ENCODE data around the gene ATP2A1.

The ATP2A1 gene

DNA sequence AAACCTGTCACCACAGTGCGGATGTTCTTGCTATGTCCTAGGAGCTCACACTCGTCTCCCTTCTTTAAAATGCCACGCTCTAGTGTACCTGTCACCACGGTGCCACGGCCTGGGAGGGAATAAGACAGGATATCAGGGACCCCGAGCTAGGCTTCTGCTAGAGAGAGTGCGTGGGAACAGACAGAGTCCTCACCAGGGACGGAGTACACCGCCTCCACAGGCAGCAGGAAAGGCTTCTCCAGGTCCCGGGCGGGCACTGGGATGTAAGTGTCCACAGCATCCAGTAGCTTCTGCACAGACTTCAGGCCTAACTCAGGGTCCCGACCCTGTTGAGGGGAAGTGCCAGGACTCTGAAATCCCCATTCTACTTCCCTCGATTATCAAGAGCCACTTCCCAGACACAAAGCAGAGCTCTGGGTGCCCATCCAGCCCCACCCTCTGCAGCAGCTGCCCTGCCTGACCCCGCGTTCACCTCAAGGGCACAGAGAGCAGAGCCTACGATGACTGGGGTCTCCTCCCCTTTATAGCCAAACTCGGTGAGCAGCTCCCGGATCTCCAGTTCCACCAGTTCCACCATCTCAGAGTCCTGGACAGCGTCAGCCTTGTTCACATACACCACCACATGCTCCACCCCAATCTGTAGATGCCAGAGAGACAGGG is 33.9 kb upstream of the ATP2A1 start (continued):
- TF ChIP-seq, protein P1, sequence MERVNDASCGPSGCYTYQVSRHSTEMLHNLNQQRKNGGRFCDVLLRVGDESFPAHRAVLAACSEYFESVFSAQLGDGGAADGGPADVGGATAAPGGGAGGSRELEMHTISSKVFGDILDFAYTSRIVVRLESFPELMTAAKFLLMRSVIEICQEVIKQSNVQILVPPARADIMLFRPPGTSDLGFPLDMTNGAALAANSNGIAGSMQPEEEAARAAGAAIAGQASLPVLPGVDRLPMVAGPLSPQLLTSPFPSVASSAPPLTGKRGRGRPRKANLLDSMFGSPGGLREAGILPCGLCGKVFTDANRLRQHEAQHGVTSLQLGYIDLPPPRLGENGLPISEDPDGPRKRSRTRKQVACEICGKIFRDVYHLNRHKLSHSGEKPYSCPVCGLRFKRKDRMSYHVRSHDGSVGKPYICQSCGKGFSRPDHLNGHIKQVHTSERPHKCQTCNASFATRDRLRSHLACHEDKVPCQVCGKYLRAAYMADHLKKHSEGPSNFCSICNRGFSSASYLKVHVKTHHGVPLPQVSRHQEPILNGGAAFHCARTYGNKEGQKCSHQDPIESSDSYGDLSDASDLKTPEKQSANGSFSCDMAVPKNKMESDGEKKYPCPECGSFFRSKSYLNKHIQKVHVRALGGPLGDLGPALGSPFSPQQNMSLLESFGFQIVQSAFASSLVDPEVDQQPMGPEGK (tag by site-specific recombination; IDR thresholded peaks at IDR 0.05), result no peak
- no peak for TF ChIP-seq IKZF3 (tag by site-specific recombination; IDR thresholded peaks at IDR 0.05)
- TF ChIP-seq ZNF16 (tag by site-specific recombination; IDR thresholded peaks at IDR 0.05; ENCODE audit: low read depth), result no peak
- TF ChIP-seq ZBTB7A (tag by site-specific recombination; IDR thresholded peaks at IDR 0.05; ENCODE audit: low read depth), result no peak
- TF ChIP-seq, protein P2, sequence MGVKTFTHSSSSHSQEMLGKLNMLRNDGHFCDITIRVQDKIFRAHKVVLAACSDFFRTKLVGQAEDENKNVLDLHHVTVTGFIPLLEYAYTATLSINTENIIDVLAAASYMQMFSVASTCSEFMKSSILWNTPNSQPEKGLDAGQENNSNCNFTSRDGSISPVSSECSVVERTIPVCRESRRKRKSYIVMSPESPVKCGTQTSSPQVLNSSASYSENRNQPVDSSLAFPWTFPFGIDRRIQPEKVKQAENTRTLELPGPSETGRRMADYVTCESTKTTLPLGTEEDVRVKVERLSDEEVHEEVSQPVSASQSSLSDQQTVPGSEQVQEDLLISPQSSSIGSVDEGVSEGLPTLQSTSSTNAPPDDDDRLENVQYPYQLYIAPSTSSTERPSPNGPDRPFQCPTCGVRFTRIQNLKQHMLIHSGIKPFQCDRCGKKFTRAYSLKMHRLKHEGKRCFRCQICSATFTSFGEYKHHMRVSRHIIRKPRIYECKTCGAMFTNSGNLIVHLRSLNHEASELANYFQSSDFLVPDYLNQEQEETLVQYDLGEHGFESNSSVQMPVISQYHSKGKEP (tag by site-specific recombination; IDR thresholded peaks at IDR 0.05), result no peak
- no peak for TF ChIP-seq RBAK (tag by site-specific recombination; IDR thresholded peaks at IDR 0.05)
- no peak for TF ChIP-seq ZNF768 (tag by site-specific recombination; IDR thresholded peaks at IDR 0.05)
- no peak for TF ChIP-seq ZNF138 (tag by site-specific recombination; IDR thresholded peaks at IDR 0.05; ENCODE audit: borderline replicate concordance)
- TF ChIP-seq, protein P3, sequence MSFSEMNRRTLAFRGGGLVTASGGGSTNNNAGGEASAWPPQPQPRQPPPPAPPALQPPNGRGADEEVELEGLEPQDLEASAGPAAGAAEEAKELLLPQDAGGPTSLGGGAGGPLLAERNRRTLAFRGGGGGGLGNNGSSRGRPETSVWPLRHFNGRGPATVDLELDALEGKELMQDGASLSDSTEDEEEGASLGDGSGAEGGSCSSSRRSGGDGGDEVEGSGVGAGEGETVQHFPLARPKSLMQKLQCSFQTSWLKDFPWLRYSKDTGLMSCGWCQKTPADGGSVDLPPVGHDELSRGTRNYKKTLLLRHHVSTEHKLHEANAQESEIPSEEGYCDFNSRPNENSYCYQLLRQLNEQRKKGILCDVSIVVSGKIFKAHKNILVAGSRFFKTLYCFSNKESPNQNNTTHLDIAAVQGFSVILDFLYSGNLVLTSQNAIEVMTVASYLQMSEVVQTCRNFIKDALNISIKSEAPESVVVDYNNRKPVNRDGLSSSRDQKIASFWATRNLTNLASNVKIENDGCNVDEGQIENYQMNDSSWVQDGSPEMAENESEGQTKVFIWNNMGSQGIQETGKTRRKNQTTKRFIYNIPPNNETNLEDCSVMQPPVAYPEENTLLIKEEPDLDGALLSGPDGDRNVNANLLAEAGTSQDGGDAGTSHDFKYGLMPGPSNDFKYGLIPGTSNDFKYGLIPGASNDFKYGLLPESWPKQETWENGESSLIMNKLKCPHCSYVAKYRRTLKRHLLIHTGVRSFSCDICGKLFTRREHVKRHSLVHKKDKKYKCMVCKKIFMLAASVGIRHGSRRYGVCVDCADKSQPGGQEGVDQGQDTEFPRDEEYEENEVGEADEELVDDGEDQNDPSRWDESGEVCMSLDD (tag by site-specific recombination; IDR thresholded peaks at IDR 0.05), result no peak
- TF ChIP-seq ZNF132 (tag by site-specific recombination; IDR thresholded peaks at IDR 0.05; ENCODE audit: borderline replicate concordance), result no peak
- TF ChIP-seq ZNF214 (tag by site-specific recombination; IDR thresholded peaks at IDR 0.05; ENCODE audit: borderline replicate concordance), result no peak

DNA sequence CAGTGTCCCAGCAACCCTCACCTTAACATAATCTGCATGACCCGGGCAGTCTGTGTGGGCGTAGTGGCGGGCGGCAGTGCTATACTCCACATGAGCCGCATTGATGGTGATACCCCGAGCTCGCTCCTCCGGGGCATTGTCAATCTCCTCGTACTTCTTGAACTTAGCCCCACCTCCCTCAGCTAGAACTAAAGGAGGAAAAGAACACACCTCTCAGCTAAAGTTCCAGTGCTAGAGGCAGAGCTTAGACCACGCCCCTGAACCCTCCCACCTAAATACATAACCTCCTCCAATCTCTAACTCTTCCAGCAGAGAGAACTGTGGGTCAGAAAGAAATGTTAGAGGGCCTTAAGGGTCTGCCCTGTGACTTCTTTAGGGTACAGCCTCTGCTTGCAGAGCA is 33.0 kb upstream of the ATP2A1 start:
- no peaks in the 10 kb centered on the region for H3K9me3 ChIP-seq (ENCODE audit: control insufficient read depth, insufficient read depth, low read depth, low read length)
- peak overlapping the region; percentile 95 for H3K4me3 ChIP-seq (ENCODE audit: low read depth, low read length)
- peak overlapping the region; percentile 65; the same call in 1 of the 2 replicates for H3K27ac ChIP-seq (ENCODE audit: extremely low read depth, low read depth, low read length)
- ChIA-PET CTCF (interaction anchor here (1.1 to 1.6 kb wide), 3 partner anchors 10 to 100 kb away, joined by 5 to 12 read pairs (median 6); no protein-coding TSS in a partner anchor), POLR2A (interaction anchor here (0.5 to 4.7 kb wide), 12 partner anchors 9 to 754 kb away, joined by 3 to 72 read pairs (median 6); partner anchors contain the start of genes ATP2A1, ATXN2L, NFATC2IP and SH2B1)
- TF ChIP-seq KLF10 (tag by site-specific recombination; IDR thresholded peaks at IDR 0.05) (peak; percentile 21; the same call in 1 of the 2 replicates), SP2 (tag by site-specific recombination; IDR thresholded peaks at IDR 0.05) (peak; percentile 81), KLF9 (tag by site-specific recombination; IDR thresholded peaks at IDR 0.05; ENCODE audit: low read depth) (0 out of 2 replicates have a peak, but pooled peaks have one; percentile 40), YY1 (tag by site-specific recombination; IDR thresholded peaks at IDR 0.05) (no peak), ZNF121 (tag by site-specific recombination; IDR thresholded peaks at IDR 0.05) (no peak), EGR2 (tag by site-specific recombination; IDR thresholded peaks at IDR 0.05; ENCODE audit: low read depth) (peak; percentile 51; the same call in 1 of the 2 replicates), ZBTB7A (tag by site-specific recombination; IDR thresholded peaks at IDR 0.05; ENCODE audit: low read depth) (no peak), ZBTB17 (tag by site-specific recombination; IDR thresholded peaks at IDR 0.05) (no peak), SP3 (tag by site-specific recombination; IDR thresholded peaks at IDR 0.05) (peak; percentile 68), ZFHX2 (tag by site-specific recombination; conservative IDR thresholded peaks at IDR 0.05) (peak; percentile 40)
- TF ChIP-seq, protein P4, sequence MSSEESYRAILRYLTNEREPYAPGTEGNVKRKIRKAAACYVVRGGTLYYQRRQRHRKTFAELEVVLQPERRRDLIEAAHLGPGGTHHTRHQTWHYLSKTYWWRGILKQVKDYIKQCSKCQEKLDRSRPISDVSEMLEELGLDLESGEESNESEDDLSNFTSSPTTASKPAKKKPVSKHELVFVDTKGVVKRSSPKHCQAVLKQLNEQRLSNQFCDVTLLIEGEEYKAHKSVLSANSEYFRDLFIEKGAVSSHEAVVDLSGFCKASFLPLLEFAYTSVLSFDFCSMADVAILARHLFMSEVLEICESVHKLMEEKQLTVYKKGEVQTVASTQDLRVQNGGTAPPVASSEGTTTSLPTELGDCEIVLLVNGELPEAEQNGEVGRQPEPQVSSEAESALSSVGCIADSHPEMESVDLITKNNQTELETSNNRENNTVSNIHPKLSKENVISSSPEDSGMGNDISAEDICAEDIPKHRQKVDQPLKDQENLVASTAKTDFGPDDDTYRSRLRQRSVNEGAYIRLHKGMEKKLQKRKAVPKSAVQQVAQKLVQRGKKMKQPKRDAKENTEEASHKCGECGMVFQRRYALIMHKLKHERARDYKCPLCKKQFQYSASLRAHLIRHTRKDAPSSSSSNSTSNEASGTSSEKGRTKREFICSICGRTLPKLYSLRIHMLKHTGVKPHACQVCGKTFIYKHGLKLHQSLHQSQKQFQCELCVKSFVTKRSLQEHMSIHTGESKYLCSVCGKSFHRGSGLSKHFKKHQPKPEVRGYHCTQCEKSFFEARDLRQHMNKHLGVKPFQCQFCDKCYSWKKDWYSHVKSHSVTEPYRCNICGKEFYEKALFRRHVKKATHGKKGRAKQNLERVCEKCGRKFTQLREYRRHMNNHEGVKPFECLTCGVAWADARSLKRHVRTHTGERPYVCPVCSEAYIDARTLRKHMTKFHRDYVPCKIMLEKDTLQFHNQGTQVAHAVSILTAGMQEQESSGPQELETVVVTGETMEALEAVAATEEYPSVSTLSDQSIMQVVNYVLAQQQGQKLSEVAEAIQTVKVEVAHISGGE (tag by site-specific recombination; conservative IDR thresholded peaks at IDR 0.05; ENCODE audit: low read depth), result no peak
- TF ChIP-seq, protein P5, sequence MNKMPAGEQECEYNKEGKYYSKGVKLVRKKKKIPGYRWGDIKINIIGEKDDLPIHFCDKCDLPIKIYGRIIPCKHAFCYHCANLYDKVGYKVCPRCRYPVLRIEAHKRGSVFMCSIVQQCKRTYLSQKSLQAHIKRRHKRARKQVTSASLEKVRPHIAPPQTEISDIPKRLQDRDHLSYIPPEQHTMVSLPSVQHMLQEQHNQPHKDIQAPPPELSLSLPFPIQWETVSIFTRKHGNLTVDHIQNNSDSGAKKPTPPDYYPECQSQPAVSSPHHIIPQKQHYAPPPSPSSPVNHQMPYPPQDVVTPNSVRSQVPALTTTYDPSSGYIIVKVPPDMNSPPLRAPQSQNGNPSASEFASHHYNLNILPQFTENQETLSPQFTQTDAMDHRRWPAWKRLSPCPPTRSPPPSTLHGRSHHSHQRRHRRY (tag by site-specific recombination; IDR thresholded peaks at IDR 0.05), result no peak
- TF ChIP-seq, protein P1 (tag by site-specific recombination; IDR thresholded peaks at IDR 0.05), result no peak
- H3K4me1 ChIP-seq (ENCODE audit: control insufficient read depth, insufficient read depth, low read length), result no peaks in the 10 kb centered on the region
- peaks cover 3 to 39% of the 10 kb centered on the region in 2 experiments; a peak in 2 of 3 replicates for H3K36me3 ChIP-seq (ENCODE audit: control insufficient read depth in 2 of 2, insufficient read depth in 1 of 2, low read length in 2 of 2)
